C4-2B (cell line): ENCODE results near the gene MEF2D.

Experiments used
- CTCF ChIP-seq: fragments of 450-650 bp; conservative IDR thresholded peaks from 2 replicates; pipeline ENCODE4 v1.5.1; 2017; ENCODE audit warnings: mild to moderate bottlenecking
- ZFX ChIP-seq: fragments of 450-650 bp; IDR thresholded peaks from 2 replicates; pipeline ENCODE4 v1.6.1; 2017

- TF ChIP-seq CTCF (no peak), ZFX (no peak)
Observed at GRCh38 chr1:156550346-156550745, 49.8 kb upstream of the MEF2D start.
